ENCODE data around the gene GULP1.

The GULP1 gene

GRCh38 chr2:188443207-188443606, 151.5 kb downstream of the GULP1 start:
- ATAC-seq, result no peak
- TF ChIP-seq ZFP3 (CRISPR knock-in tag; IDR thresholded peaks at IDR 0.05), result no peak
- TF ChIP-seq, protein P1, sequence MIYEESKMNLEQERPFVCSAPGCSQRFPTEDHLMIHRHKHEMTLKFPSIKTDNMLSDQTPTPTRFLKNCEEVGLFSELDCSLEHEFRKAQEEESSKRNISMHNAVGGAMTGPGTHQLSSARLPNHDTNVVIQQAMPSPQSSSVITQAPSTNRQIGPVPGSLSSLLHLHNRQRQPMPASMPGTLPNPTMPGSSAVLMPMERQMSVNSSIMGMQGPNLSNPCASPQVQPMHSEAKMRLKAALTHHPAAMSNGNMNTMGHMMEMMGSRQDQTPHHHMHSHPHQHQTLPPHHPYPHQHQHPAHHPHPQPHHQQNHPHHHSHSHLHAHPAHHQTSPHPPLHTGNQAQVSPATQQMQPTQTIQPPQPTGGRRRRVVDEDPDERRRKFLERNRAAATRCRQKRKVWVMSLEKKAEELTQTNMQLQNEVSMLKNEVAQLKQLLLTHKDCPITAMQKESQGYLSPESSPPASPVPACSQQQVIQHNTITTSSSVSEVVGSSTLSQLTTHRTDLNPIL (CRISPR knock-in tag; IDR thresholded peaks at IDR 0.05; ENCODE audit: low read depth), result no peak
- TF ChIP-seq, protein P2, sequence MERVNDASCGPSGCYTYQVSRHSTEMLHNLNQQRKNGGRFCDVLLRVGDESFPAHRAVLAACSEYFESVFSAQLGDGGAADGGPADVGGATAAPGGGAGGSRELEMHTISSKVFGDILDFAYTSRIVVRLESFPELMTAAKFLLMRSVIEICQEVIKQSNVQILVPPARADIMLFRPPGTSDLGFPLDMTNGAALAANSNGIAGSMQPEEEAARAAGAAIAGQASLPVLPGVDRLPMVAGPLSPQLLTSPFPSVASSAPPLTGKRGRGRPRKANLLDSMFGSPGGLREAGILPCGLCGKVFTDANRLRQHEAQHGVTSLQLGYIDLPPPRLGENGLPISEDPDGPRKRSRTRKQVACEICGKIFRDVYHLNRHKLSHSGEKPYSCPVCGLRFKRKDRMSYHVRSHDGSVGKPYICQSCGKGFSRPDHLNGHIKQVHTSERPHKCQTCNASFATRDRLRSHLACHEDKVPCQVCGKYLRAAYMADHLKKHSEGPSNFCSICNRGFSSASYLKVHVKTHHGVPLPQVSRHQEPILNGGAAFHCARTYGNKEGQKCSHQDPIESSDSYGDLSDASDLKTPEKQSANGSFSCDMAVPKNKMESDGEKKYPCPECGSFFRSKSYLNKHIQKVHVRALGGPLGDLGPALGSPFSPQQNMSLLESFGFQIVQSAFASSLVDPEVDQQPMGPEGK (CRISPR knock-in tag; IDR thresholded peaks at IDR 0.05; ENCODE audit: borderline replicate concordance), result no peak
- TF ChIP-seq BACH2 (CRISPR knock-in tag; IDR thresholded peaks at IDR 0.05; ENCODE audit: borderline replicate concordance), result no peak
- no peak for TF ChIP-seq ISL1 (CRISPR knock-in tag; IDR thresholded peaks at IDR 0.05)
- no peak for TF ChIP-seq ZFP30 (CRISPR knock-in tag; IDR thresholded peaks at IDR 0.05)
- no peak for TF ChIP-seq ZNF70 (CRISPR knock-in tag; IDR thresholded peaks at IDR 0.05)
- TF ChIP-seq RARB (CRISPR knock-in tag; IDR thresholded peaks at IDR 0.05), result no peak
- TF ChIP-seq GLIS3 (CRISPR knock-in tag; IDR thresholded peaks at IDR 0.05), result no peak
- no peak for TF ChIP-seq TCF4 (CRISPR knock-in tag; IDR thresholded peaks at IDR 0.05; ENCODE audit: borderline replicate concordance)
- no peak for TF ChIP-seq TOX (CRISPR knock-in tag; IDR thresholded peaks at IDR 0.05; ENCODE audit: borderline replicate concordance)
- no peak for TF ChIP-seq ZNF8 (CRISPR knock-in tag; IDR thresholded peaks at IDR 0.05)
- TF ChIP-seq OSR1 (CRISPR knock-in tag; IDR thresholded peaks at IDR 0.05), result no peak

GRCh38 chr2:188444106-188444835, 152.6 kb downstream of the GULP1 start:
- TF ChIP-seq ISL1 (CRISPR knock-in tag; IDR thresholded peaks at IDR 0.05), result peak; percentile 66; the same call in 1 of the 2 replicates
- no peak for TF ChIP-seq RARB (CRISPR knock-in tag; IDR thresholded peaks at IDR 0.05)
- no peak for ATAC-seq

DNA sequence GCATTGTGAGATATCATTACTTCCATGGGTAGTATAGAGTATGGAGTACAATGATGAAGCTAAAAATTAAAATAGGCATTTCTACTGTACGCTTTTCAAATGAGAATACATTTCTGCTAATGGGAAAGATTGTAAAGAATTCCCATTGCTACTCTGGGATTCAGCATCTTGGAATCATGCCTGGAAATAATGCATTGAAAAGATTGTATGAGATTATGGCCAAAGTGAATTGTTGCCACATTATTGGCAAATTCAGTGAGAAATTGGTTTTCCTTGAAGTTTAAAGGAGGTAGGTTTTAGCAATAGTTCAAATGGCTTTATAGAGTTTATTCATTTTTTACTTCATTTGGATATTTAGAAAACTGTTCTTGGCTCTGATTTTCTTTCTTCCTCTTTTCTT, 157.9 kb downstream of the GULP1 start:
- ATAC-seq, result no peak; the same call in 2 of the 3 replicates
- TF ChIP-seq CSDC2 (CRISPR knock-in tag; IDR thresholded peaks at IDR 0.05), result no peak
- no peak for TF ChIP-seq ZFP3 (CRISPR knock-in tag; IDR thresholded peaks at IDR 0.05)
- TF ChIP-seq ISL1 (CRISPR knock-in tag; IDR thresholded peaks at IDR 0.05), result peak; percentile 74
- TF ChIP-seq PPARA (CRISPR knock-in tag; IDR thresholded peaks at IDR 0.05; ENCODE audit: borderline replicate concordance), result no peak
- no peak for TF ChIP-seq GLIS3 (CRISPR knock-in tag; IDR thresholded peaks at IDR 0.05)

DNA sequence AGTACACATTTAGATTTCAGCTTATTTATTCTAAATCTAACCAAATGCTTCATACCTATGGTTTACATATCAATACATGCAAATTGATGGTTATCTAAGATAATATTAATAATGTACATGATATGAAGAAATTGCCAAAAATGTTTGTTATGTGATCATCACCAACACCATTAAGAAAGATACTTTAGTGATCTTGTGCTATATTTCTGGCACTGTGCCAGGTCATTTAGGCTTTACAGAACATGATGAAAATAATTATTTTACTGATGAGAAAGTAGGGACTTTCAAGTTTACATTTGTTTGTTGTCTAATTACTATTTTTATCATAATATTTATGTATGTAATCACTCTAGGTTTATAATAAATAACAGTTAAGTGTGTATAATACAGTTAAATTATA, 158.3 kb downstream of the GULP1 start:
- no peak for ATAC-seq
- TF ChIP-seq TCF4 (CRISPR knock-in tag; IDR thresholded peaks at IDR 0.05; ENCODE audit: borderline replicate concordance), result no peak
- no peak for TF ChIP-seq PPARA (CRISPR knock-in tag; IDR thresholded peaks at IDR 0.05; ENCODE audit: borderline replicate concordance)
- TF ChIP-seq ZC3H10 (CRISPR knock-in tag; IDR thresholded peaks at IDR 0.05), result no peak
- no peak for TF ChIP-seq ESRRG (CRISPR knock-in tag; IDR thresholded peaks at IDR 0.05)
- TF ChIP-seq, protein P2 (CRISPR knock-in tag; IDR thresholded peaks at IDR 0.05; ENCODE audit: borderline replicate concordance), result no peak
- no peak for TF ChIP-seq ZNF70 (CRISPR knock-in tag; IDR thresholded peaks at IDR 0.05)
- no peak for TF ChIP-seq GLIS3 (CRISPR knock-in tag; IDR thresholded peaks at IDR 0.05)
- TF ChIP-seq, protein P3, sequence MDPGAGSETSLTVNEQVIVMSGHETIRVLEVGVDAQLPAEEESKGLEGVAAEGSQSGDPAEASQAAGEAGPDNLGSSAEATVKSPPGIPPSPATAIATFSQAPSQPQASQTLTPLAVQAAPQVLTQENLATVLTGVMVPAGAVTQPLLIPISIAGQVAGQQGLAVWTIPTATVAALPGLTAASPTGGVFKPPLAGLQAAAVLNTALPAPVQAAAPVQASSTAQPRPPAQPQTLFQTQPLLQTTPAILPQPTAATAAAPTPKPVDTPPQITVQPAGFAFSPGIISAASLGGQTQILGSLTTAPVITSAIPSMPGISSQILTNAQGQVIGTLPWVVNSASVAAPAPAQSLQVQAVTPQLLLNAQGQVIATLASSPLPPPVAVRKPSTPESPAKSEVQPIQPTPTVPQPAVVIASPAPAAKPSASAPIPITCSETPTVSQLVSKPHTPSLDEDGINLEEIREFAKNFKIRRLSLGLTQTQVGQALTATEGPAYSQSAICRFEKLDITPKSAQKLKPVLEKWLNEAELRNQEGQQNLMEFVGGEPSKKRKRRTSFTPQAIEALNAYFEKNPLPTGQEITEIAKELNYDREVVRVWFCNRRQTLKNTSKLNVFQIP (CRISPR knock-in tag; IDR thresholded peaks at IDR 0.05; ENCODE audit: borderline replicate concordance, low read depth), result no peak
- no peak for TF ChIP-seq OSR1 (CRISPR knock-in tag; IDR thresholded peaks at IDR 0.05)
- TF ChIP-seq TSHZ2 (CRISPR knock-in tag; IDR thresholded peaks at IDR 0.05), result no peak
- TF ChIP-seq ZFP30 (CRISPR knock-in tag; IDR thresholded peaks at IDR 0.05), result no peak
- no peak for TF ChIP-seq SNAI2 (CRISPR knock-in tag; IDR thresholded peaks at IDR 0.05)
- TF ChIP-seq TOX (CRISPR knock-in tag; IDR thresholded peaks at IDR 0.05; ENCODE audit: borderline replicate concordance), result no peak
- TF ChIP-seq CSDC2 (CRISPR knock-in tag; IDR thresholded peaks at IDR 0.05), result no peak
